ENCODE data around the gene CALD1.

The CALD1 gene

GRCh38 chr7:135001390-135002165, 222.1 kb downstream of the CALD1 start:
- no peak for FAIRE-seq
- TF ChIP-seq POLR2AphosphoS5 (IDR thresholded peaks at IDR 0.05; ENCODE audit: low read depth, low read length) = no peak
- TF ChIP-seq POLR2A (IDR thresholded peaks at IDR 0.05; ENCODE audit: low read depth, low read length) = no peak
- TF ChIP-seq TAF1 (IDR thresholded peaks at IDR 0.05; ENCODE audit: borderline replicate concordance, low read depth, low read length) = no peak
- DNase-seq (ENCODE audit: insufficient read length) = no peak

GRCh38 chr7:135012229-135012628, 232.8 kb downstream of the CALD1 start:
- no peak for TF ChIP-seq POLR2A (IDR thresholded peaks at IDR 0.05; ENCODE audit: low read depth, low read length)
- TF ChIP-seq TAF1 (IDR thresholded peaks at IDR 0.05; ENCODE audit: borderline replicate concordance, low read depth, low read length) = no peak
- no peak for TF ChIP-seq POLR2AphosphoS5 (IDR thresholded peaks at IDR 0.05; ENCODE audit: low read depth, low read length)
- no peak for FAIRE-seq
- no peak for DNase-seq (ENCODE audit: insufficient read length)
